Measurements from ENCODE around the gene FST.
A peak's percentile ranks its signal among the peaks of the same experiment; 100 is the strongest.

FST gene

DNA sequence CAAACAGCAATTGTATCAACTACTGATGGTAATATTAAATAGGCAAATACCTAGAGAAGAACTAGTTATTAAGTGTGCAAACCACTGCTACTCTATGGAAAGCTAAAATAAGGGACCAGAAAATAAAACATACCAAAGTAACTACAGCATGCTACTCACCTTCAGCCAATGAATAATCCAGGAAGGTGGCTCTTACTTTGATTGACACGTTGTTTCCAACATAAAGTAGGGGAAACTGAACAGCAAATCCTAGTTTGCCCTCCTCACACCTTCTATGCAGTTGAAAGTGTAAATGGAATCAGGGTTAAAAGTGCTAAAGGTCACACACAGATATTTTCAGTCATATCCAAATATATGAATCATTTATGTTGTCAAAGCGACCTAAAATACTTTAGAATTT lies 5.1 kb upstream of the FST start:
- no peak for DNase-seq (ENCODE audit: low read depth)

DNA sequence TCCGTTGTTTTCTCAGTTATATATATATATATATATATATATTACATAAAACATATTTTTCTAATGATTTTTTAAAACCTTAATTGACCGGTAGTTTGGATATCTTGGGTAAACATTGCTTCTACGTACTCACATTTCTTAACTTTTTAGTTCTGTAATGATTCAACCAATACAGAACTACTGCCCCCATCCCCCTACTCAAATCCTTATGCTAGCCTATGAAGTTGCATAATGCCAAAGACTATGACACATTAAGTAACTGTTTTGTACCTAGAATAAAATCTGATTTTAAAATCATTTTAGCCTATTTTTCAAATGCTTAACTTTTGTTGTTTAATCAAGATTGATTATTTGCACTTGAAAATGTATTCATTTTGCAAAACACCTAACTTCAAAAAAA lies 4.4 kb upstream of the FST start:
- no peak for DNase-seq (ENCODE audit: low read depth)

DNA sequence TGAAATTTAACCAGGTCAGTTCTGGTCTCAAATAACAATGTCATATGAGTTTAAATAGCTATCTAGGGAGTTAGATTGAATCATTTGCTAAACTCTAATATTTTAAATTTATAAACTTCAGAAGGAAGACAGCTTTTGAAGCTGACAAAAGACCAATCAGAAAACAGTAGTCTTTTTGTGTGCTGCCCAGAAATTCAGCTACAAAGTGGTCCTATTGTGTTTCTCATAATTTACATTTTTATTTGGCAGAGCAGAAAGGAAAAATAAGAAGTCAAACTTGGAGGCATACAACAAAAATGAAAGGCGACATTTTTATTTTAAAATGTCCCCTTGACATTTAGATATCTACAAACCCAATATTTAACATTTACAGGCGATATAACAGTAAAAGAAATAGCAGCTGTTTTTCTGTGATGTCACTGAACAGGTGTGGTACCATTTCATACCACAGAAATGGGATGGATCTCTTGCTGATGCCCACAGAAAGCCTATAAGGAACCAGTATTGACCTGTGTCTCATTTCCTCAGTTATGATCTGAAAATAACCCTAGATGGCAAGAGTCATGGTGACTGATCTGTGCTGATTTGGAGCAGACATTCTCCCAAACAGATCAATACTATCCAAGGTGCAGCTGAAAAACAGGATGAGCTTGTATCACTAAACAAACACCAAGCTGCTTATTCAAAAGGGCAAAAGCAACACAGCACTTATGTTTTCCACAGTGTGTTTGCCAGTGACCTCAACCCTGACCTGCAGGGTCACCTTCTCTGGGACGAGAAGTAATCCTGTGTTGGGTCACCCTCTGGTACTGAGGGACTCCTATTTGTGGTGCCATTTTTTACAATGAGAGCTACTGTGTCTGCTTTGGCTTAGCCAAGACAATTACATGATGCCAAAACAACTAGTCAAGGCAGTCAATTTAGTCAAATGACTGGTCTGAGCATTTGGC lies 3.6 kb upstream of the FST start:
- no peak for DNase-seq (ENCODE audit: low read depth)

DNA sequence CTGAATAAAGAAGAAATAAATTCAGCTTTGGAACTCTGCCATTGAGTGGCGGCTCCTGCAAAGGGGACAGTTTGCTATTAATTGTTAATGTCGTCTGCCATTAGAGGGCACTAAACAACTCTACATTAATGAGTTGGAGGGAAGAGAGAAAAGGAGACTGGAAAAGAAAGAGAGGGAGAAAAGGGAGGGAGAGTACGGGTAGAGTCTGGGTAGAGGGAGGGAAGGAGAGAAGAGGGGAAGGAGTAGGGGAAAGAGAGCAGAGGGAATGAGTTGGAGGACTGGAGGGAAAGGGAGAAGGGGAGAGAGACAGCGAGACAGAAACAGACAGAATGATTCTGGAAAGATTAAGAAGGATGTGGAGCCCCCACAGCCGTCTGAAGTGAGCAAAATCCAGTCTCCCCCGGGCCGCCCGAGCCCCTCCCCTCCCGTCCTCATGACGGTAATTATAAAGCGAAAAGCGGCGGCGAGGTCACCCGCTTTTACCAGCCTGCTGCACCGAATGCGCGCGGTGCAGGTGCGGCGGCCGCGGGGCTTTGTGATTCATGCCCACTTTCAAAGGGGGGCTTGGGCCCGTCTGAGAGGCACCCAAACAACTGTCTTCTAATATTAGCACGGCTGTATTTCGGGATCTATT lies 1.9 kb upstream of the FST start:
- DNase-seq (ENCODE audit: low read depth) = no peak

DNA sequence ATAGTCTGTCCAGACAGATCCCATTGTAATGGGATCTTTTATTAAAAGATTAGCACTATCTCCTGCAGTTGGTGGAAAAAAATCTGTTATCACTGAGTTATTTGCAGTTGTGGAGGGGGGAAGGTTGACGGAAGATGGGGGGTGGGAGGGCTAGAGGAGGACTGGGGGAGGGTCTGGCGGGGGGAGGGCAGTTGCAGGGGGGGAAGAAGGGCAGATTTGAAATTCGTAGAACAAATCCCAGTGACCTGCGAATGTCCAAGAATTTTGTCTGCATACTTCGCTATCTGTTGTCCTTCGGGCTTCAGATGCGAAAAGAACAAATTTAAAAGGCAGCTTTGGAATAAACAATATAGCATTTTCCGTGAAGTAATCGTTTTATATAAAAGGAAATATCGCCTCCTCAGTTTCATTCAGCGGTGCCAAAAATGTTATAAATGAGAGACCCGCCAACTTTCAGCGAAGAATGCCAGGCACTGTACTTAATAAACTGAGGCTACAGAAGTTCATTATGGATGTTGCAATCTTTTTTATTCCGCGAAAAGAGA lies 1.3 kb upstream of the FST start:
- DNase-seq (ENCODE audit: low read depth) = no peak

DNA sequence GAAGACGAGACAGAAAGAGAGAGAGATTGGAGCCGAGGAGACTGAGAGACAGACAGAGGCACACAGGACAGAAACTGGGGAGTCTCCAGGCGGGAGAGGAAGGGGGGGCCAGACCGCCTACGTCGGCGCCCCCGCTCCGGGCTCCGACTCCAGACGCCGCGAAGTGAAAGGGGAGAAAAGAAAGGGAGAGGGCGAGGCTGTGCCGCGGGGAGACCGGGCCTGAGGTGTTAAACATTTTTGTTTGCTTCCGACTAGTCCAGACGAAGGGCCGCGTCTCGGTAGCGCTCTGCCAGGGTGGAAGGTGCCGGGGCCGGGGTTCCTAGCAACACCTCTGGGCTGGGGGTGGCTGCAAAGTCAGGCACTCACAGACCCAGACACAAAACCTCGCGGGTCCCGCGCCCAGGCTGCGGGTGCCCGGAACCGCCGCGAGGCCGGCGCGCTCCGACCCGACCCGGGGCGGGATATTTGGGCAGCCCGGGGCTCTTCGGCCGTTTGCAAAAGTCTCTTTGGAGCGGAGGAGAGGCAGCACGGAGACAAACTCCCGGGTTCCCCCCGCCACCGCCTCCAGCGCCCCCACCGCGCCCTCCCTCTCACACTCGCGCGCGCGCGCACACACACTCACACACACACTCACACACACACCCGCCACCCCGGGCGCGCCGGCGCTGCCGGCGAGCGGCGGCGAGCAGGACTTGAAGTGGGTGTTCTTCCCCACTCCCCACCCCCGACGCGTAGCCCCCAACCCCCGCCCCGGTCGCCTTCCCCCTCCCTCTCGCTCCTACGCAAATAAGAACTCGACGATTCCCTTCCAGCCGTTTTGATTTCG lies 626 bp upstream of the FST start:
- DNase-seq (ENCODE audit: low read depth) = no peak

DNA sequence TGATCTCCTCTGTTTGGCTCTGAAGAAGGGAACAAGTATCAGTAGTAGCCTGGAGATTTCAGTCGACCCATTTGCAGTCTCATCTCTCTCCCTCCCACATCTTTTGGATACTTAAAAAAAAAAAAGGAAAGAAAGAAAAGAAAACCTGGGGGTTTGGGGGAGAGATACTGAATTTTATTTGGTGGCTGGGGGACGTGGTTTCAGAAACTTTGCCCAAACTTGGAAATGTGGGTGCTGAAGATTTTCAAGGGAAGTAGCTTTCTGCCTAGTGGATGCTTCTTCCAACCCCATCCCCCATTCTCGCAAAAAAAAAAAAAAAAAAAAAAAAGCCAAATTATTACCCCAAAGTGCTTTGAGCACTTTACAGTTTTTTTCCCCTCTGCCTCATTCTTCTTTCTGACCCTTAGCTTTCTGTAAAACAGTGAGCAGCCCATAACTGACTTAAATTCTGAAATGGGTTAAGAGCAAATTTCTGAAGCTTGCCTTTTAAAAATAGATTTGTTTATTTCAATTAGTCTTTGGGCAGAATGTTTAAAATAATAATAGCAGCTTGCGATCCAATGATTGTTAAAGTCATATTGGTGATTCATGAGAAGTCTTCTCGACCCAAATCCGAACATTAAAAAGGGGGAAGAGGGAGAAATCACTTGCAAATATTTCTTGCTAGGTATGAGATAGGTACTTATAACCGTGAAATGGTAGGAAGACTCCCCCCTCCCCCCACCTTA lies 894 bp downstream of the FST start:
- no peak for DNase-seq (ENCODE audit: low read depth)

DNA sequence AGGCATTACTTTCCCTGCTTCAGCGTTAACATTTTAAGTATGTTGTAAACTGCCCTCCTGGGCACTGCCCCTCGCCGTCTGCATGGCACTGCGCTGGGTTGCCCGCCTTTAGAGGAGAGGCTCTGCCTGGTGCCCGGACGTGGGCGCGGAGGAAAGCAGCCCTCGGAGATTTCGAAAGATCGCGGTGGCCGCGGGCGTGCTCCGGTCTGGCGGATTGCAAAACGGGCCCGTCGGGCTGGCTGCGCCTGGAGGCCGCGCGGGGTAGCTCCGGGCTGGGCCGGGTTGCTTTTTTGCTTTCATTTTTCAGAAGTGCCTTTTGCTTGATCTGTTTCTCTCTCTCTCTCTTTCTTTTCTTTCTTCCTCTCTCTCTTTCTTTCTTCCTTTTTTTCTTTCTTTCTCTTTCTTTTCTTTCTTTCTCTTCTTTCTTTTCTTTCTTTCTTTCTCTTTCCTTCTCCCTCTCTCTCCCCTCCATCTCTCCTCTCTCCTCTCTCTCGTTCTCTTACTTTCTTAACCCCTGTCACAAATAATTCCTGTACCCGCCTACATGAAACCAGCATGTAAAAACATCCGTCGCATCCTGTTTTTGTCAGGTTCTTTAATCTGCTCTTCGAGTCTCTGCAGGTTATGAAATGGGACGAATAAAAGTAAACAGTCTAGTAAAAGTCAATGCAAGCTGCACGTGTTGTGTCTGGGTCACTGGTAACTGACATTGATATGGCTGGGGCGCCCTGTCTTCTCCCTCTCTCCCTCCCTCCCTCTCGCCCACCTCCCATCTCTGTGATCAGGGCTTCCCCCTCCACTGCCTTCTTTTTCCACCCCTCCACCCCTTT lies 1.7 kb downstream of the FST start:
- DNase-seq (ENCODE audit: low read depth) = peak; percentile 50

DNA sequence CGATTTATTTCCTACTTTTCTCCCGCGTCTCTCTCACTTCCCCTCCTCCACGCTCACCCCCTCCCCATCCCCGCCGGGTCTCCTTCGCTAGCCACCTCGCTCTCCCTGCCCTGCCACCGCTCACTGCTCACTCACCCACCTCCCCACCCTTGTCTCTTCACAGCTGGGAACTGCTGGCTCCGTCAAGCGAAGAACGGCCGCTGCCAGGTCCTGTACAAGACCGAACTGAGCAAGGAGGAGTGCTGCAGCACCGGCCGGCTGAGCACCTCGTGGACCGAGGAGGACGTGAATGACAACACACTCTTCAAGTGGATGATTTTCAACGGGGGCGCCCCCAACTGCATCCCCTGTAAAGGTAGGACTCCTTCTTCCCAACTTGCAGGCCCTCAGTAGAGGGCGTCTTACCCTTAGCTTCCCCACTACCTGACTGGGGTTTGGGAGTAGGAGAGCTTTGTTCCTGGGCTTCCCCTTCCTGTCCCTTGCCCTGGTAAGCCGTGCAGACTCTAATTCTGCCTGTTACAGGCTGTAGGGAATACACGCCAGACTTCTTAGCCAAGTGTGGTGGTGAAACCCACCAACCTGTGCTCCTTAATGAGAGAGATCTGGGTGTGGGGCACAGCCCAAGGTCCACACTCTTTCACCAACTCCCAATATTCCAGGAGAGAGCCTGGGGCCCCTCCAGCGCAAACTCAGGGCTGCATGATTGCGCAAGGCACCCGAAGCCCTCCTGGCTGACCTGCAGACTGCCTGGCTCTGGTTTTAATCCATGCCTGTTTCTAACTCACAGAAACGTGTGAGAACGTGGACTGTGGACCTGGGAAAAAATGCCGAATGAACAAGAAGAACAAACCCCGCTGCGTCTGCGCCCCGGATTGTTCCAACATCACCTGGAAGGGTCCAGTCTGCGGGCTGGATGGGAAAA lies 2.5 kb downstream of the FST start:
- no peak for DNase-seq (ENCODE audit: low read depth)

DNA sequence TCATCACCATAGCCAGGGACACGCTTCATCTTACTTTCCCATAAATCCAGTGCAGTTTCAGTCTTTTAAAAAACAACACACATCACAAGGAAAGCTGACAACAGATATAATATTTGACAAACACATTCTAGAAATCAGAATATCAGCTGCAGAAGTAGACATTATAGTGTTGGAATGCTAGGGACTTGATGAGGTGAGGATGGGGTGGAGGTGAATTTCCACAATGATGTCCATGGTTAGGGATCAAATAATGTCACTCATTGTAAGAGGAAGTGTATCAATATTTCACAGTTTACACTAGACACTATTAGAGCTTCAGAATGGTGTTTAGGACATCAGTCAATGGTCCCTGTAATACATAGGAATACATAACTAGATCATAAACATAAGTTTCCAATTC lies 7.0 kb downstream of the FST start:
- DNase-seq (ENCODE audit: low read depth) = no peak

DNA sequence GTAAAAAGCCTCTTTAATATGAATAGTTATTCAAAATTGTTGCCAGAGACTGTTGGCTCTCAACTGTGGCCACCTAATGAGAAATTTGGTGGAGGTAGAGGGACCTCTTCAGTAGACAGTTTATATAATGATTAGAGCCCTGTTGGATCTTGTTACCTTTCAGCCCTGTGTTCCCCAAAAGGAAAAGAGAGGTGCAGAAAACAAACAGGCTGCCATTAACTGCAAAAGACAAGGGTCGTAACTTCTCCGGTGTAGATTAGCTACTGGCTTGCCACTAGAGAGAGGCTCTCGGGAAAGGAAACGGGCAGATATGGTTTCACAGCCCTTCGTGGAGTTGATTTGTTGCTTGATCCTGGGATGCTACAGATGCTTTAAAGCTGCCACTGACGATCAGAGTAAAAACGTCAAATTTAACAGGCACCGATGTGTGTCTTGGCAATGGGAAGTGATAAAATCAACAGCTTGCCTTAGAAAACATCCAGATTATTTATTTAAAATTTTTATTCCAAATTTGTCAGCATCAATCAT lies 7.8 kb downstream of the FST start:
- DNase-seq (ENCODE audit: low read depth) = no peak

DNA sequence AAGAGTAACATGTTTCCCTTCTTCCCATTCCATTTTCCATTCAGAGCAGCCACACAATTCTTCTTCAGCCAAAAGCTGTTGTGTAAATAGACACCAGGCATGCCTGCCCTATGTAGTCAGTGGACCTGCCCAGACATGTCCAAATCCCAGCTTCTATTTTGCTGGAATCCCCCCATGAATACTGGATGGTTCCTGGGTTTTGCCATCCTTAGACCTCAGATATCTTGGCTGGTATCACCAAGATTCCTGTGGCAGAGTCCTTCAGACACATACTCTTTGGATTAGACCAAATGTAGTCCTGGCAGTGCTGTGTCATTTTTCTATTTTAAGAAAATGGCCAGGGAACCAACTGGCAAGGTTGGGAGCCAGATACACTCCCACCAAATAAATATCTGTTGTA lies 10.3 kb downstream of the FST start:
- DNase-seq (ENCODE audit: low read depth) = peak; percentile 81

DNA sequence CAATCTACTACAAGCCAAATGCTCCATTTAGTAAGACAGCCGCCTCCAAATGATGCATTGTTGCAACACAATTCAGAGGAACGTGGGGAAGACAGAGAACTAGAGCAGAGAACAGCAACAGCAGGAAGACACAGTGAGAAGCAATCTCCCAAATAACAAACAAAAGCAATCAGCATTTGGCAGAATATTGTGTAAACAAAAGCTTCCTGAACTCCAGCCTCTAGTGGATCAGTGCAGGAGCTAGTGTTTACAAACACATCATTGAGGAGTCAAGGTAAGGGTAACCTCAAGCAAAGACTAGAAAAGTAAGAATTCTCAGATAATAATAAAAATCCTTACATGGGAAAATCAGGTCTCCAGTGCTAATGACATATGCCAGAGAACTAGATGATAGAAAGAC lies 20.6 kb downstream of the FST start:
- DNase-seq (ENCODE audit: low read depth) = no peak

DNA sequence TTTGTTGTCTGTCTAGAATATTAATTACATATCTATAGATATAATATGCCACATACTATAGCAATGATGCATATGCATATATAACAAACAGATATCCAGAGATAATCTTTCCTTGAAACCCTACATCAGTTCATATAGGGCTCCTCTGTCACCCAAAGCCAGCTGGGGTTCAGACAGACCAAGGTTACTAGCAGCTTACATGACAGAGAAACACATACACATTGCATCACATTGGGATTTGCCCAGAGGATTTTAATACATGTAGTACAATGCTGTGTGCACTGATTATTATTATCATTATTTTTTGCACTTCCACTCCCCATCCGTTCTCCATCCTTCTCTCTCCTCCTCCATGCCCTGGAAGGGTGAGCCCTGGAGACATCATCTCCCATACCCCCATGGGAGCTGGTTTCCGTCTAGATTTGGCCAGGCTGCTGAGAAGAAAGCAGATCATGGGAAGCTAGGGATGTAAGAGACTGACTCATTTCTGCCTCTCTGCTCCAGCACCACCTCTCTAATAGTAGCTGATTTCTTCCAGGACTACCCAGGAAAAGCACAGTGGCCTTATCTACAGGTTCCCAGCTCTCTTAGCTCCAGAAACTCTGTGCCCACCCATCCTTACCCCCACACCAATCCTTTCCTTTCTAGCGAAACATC lies 23.3 kb downstream of the FST start:
- DNase-seq (ENCODE audit: low read depth) = no peak

DNA sequence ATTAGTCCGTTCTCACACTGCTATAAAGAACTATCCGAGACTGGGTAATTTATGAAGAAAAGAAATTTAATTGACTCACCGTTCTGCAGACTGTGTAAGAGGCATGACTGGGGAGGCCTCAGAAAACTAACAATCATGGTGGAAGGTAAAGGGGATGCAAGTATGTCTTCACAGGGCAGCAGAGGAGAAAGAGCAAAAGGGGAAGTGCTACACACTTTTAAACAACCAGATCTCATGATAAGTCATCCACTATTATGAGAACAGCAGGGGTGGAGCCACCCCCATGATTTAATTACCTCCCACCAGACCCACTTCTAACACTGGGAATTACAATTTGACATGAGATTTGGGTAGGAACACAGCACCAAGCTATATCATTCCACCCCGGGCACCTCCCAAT lies 26.6 kb downstream of the FST start:
- no peak for DNase-seq (ENCODE audit: low read depth)

DNA sequence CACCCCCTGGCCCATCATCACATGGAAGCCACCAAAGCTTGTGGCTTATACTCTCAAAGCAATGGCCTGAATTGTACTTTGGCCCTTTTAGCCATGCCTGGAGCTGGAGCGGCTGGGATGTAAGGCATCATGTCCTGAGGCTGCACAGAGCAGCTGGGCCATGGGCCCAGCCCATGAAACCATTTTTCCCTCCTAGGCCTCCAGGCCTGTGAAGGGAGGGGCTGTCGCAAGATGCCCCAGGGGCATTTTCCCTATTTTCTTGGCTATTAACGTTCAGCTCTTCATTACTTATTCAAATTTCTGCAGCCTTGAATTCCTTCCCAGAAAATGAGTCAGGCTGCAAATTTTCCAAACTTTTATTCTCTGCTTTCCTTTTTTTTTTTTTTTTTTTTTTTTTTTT lies 27.7 kb downstream of the FST start:
- no peak for DNase-seq (ENCODE audit: low read depth)

DNA sequence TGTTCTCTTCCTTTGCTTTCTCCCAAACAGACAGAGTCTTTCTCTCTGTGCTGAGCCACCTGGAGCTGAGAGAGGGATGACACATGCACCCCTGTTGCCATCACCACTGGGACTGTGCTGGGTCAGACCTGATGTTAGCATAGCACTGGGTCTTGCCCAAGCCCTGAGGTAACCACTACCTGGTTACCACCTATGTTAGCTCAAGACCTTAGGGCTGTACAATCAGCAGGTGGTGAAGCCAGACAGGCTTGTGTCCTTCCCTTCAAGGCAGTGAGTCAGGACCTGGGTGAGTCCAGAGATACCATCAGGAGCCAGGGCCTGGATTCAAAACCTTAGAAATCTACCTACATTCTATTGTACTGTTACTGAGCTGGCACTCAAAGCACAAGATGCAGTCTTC lies 32.1 kb downstream of the FST start:
- no peak for DNase-seq (ENCODE audit: low read depth)

DNA sequence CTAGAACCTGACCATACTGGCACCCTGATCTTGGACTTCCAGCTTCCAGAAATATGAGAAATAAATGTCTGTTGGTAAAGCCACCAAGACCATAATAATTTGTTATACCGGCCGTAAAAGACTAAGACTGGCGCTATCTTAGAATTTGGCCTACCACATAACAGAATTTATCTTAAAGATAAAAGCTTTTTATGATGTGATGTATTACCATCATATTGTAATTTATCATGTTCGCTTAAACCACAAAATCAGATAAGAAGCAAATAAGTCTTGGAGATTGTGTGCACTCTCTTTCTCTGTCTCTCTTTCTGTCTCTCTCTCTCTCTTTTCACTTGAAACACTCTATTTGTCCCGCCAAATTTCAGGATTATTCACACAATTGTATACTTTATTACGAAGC lies 35.6 kb downstream of the FST start:
- DNase-seq (ENCODE audit: low read depth) = no peak

DNA sequence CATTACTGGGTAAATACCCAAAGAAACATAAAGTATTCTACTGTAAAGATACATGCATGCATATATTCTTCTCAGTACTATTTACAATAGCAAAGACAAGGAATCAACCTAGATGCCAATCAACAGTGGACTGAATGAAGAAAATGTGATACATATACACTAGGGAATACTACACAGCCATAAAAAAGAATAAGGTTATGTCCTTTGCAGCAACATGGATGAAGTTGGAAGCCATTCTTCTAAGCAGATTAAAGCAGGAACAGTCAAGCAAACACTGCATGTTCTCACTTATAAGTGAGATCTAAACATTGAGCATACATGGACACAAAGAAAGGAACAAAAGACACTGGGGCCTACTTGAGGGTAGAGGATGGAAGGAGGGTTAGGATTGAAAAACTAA lies 40.4 kb downstream of the FST start:
- DNase-seq (ENCODE audit: low read depth) = no peak

All from GM04504 (cell line).